Activated naive CD4-positive, alpha-beta T cell treated with anti-CD3 and anti-CD28 coated beads for 36 hours (primary cell): ENCODE results near the gene JSRP1. TPM values are rescaled to one million over a fixed set of nuclear protein-coding genes. Genes with fewer than 3 reads are reported as not detected.

Experiments used
- CTCF ChIA-PET: fragments of 350-600 bp; sonication (Branson Sonifier 250); formaldehyde crosslinking; loops from one replicate; lab custom pipeline; 2021; ENCODE audit warnings: antibody characterized with exemption; lab: Charles Lee
- DNase-seq: peaks from one replicate; pipeline ENCODE4 v3.0.0-alpha.2; 2020
- H3K27ac Mint-ChIP-seq: one replicate; pipeline ENCODE4 v1.8.0; 2021; ENCODE audit warnings: mild to moderate bottlenecking, mixed read lengths
- H3K27me3 Mint-ChIP-seq: one replicate; pipeline ENCODE4 v1.8.0; 2021; ENCODE audit warnings: low read depth, mixed read lengths
- H3K36me3 Mint-ChIP-seq: one replicate; pipeline ENCODE4 v1.8.0; 2021; ENCODE audit warnings: low read depth, mixed read lengths
- H3K4me1 Mint-ChIP-seq: one replicate; pipeline ENCODE4 v1.8.0; 2021; ENCODE audit warnings: low read depth, mixed read lengths
- H3K4me3 Mint-ChIP-seq: one replicate; pipeline ENCODE4 v1.8.0; 2021; ENCODE audit warnings: mild to moderate bottlenecking, moderate library complexity, mixed read lengths
- H3K9me3 Mint-ChIP-seq: one replicate; pipeline ENCODE4 v1.8.0; 2021; ENCODE audit warnings: mixed read lengths
- intact Hi-C: fragments of 100-400 bp; cut with micrococcal nuclease; formaldehyde crosslinking; loops from one replicate; pipeline ENCODE4 v1.15.1; 2023
- total RNA-seq, 2 experiments: library from RNA; stranded (reverse); gene quantifications; one replicate each; pipeline ENCODE4 v1.2.3, GENCODE V29; 2021

JSRP1 gene
- total RNA-seq, 2 experiments from 2014 or later, result 0.55 to 0.81 TPM

- no peaks in the 10 kb centered on the region for H3K36me3 Mint-ChIP-seq
- peak overlapping the region; percentile 28 for H3K4me3 Mint-ChIP-seq
- peaks cover 33% of the 10 kb centered on the region for H3K4me1 Mint-ChIP-seq
- intact Hi-C loops, result no loop called here
- H3K27ac Mint-ChIP-seq, result no peak overlapping the region
- DNase-seq, result no peak
- H3K27me3 Mint-ChIP-seq, result peaks cover 12% of the 10 kb centered on the region
- CTCF ChIA-PET, result interaction anchor here (0.7 to 3.6 kb wide), 4 partner anchors 7 to 111 kb away, joined by 3 to 14 read pairs (median 6); no protein-coding TSS in a partner anchor
- no peaks in the 10 kb centered on the region for H3K9me3 Mint-ChIP-seq
These were observed 1.9 kb downstream of the JSRP1 start for GRCh38 chr19:2254064-2254872.

GRCh38 chr19:2253106-2254063 is 2.8 kb downstream of the JSRP1 start:
- Mint-ChIP-seq H3K9me3 (no peaks in the 10 kb centered on the region), H3K27me3 (peaks cover 12% of the 10 kb centered on the region), H3K4me3 (peak overlapping the region; percentile 43), H3K4me1 (peaks cover 28% of the 10 kb centered on the region), H3K36me3 (peaks cover 2% of the 10 kb centered on the region), H3K27ac (no peak overlapping the region)
- CTCF ChIA-PET, result interaction anchor here (0.8 to 3.6 kb wide), 4 partner anchors 8 to 35 kb away, joined by 4 to 14 read pairs (median 6); no protein-coding TSS in a partner anchor
- peak; percentile 59 for DNase-seq
- intact Hi-C loops, result loop anchor here (2.0 kb wide), 1 partner anchor 19 kb away; no protein-coding TSS in a partner anchor

GRCh38 chr19:2252797-2253105 is 3.5 kb downstream of the JSRP1 start:
- Mint-ChIP-seq H3K27me3 (peaks cover 12% of the 10 kb centered on the region), H3K27ac (no peak overlapping the region), H3K36me3 (peaks cover 2% of the 10 kb centered on the region), H3K9me3 (no peaks in the 10 kb centered on the region), H3K4me1 (peaks cover 23% of the 10 kb centered on the region), H3K4me3 (peak overlapping the region; percentile 43)
- no peak for DNase-seq
- CTCF ChIA-PET, result interaction anchor here (0.8 to 3.6 kb wide), 3 partner anchors 9 to 36 kb away, joined by 5 to 14 read pairs (median 7); no protein-coding TSS in a partner anchor
- intact Hi-C loops, result loop anchor here (2.0 kb wide), 1 partner anchor 20 kb away; no protein-coding TSS in a partner anchor

GRCh38 chr19:2252055-2252796 is 4.0 kb downstream of the JSRP1 start:
- Mint-ChIP-seq H3K36me3 (peaks cover 2% of the 10 kb centered on the region), H3K4me3 (peak overlapping the region; percentile 43), H3K4me1 (peaks cover 20% of the 10 kb centered on the region), H3K27me3 (peaks cover 12% of the 10 kb centered on the region), H3K9me3 (no peaks in the 10 kb centered on the region), H3K27ac (no peak overlapping the region)
- intact Hi-C loops, result loop anchor here (2.0 kb wide), 1 partner anchor 21 kb away; no protein-coding TSS in a partner anchor
- no peak for DNase-seq
- CTCF ChIA-PET, result interaction anchor here (0.8 to 3.6 kb wide), 3 partner anchors 9 to 37 kb away, joined by 5 to 14 read pairs (median 7); no protein-coding TSS in a partner anchor

- Mint-ChIP-seq H3K4me3 (peak overlapping the region; percentile 29), H3K27ac (no peak overlapping the region), H3K36me3 (peaks cover 2% of the 10 kb centered on the region), H3K27me3 (peaks cover 12% of the 10 kb centered on the region), H3K4me1 (peaks cover 16% of the 10 kb centered on the region), H3K9me3 (no peaks in the 10 kb centered on the region)
- no peak for DNase-seq
- CTCF ChIA-PET, result interaction anchor here (0.7 to 3.6 kb wide), 2 partner anchors 12 to 876 kb away, joined by 3 to 14 read pairs; no protein-coding TSS in a partner anchor
- intact Hi-C loops, result loop anchor here (2.0 kb wide), 1 partner anchor 21 kb away; no protein-coding TSS in a partner anchor
These were observed 4.8 kb downstream of the JSRP1 start for GRCh38 chr19:2251106-2252054.

GRCh38 chr19:2250766-2251105 is 5.5 kb downstream of the JSRP1 start:
- CTCF ChIA-PET, result interaction anchor here (3.6 kb wide), 1 partner anchor 11 kb away, joined by 14 read pairs; no protein-coding TSS in a partner anchor

GRCh38 chr19:2249880-2250765 is 6.1 kb downstream of the JSRP1 start:
- peaks cover 12% of the 10 kb centered on the region for H3K27me3 Mint-ChIP-seq
- no peak overlapping the region for H3K4me3 Mint-ChIP-seq
- H3K9me3 Mint-ChIP-seq, result no peaks in the 10 kb centered on the region
- H3K4me1 Mint-ChIP-seq, result peaks cover 14% of the 10 kb centered on the region
- peaks cover 5% of the 10 kb centered on the region for H3K36me3 Mint-ChIP-seq
- no peak overlapping the region for H3K27ac Mint-ChIP-seq
- CTCF ChIA-PET, result no interaction called here
- no peak for DNase-seq
- intact Hi-C loops, result no loop called here

More at GRCh38 chr19:2250766-2251105, 5.5 kb downstream of the JSRP1 start:
- intact Hi-C loops, result no loop called here
- Mint-ChIP-seq H3K27ac (no peak overlapping the region), H3K27me3 (peaks cover 12% of the 10 kb centered on the region), H3K4me1 (peaks cover 14% of the 10 kb centered on the region), H3K9me3 (no peaks in the 10 kb centered on the region), H3K36me3 (peaks cover 5% of the 10 kb centered on the region), H3K4me3 (no peak overlapping the region)
- no peak for DNase-seq

- Mint-ChIP-seq H3K27ac (no peak within 1 kb of the TSS), H3K9me3 (no peaks in the 10 kb centered on the region), H3K27me3 (peaks cover 12% of the 10 kb centered on the region), H3K4me1 (peaks cover 14% of the 10 kb centered on the region), H3K4me3 (no peak within 1 kb of the TSS), H3K36me3 (peaks cover 11% of the 10 kb centered on the region)
- intact Hi-C loops, result no loop called here
- no peak for DNase-seq
- CTCF ChIA-PET, result no interaction called here
These were observed 7.0 kb downstream of the JSRP1 start, which contains the start of gene AMH for GRCh38 chr19:2249010-2249866. Gene AMH (plus strand): TSS chr19:2249323. CDS start chr19:2249333, 10 bp downstream.

- no peak overlapping the region for H3K4me3 Mint-ChIP-seq
- peaks cover 10% of the 10 kb centered on the region for H3K4me1 Mint-ChIP-seq
- H3K9me3 Mint-ChIP-seq, result no peaks in the 10 kb centered on the region
- no peak for DNase-seq
- peaks cover 8% of the 10 kb centered on the region for H3K27me3 Mint-ChIP-seq
- no peak overlapping the region for H3K27ac Mint-ChIP-seq
- peaks cover 11% of the 10 kb centered on the region for H3K36me3 Mint-ChIP-seq
- intact Hi-C loops, result no loop called here
- CTCF ChIA-PET, result no interaction called here
These were observed 7.8 kb downstream of the JSRP1 start for GRCh38 chr19:2248136-2249009.
